Measurements from ENCODE around the gene TAMALIN. TPM values are rescaled to one million over a fixed set of nuclear protein-coding genes. Genes with fewer than 3 reads are reported as not detected.

TAMALIN gene
- total and polyA plus RNA-seq, 2 experiments from 2014 or later, result 0.34 to 3.0 TPM

GRCh38 chr12:51960890-51961289 is 45.9 kb upstream of the TAMALIN start:
- DNase-seq (ENCODE audit: low spot score), result no peak
- peaks cover 31% of the 10 kb centered on the region for H3K79me2 ChIP-seq (replicated peaks; ENCODE audit: insufficient read depth)
- H3K9me3 Mint-ChIP-seq, result no peaks in the 10 kb centered on the region

More at GRCh38 chr12:51960890-51961289, 45.9 kb upstream of the TAMALIN start:
- Mint-ChIP-seq H3K27me3 (ENCODE audit: insufficient read depth, low read depth, poor library complexity) (no peaks in the 10 kb centered on the region), H3K27ac (no peak overlapping the region), H3K36me3 (ENCODE audit: low read depth) (peaks cover 13% of the 10 kb centered on the region), H3K4me1 (peaks cover 6% of the 10 kb centered on the region), H3K4me3 (no peak overlapping the region)
- no peak overlapping the region for H3K4me3 ChIP-seq
- no peaks in the 10 kb centered on the region for H3K27me3 ChIP-seq (ENCODE audit: insufficient read depth)
- H3F3A ChIP-seq (replicated peaks; ENCODE audit: low read depth), result no peaks in the 10 kb centered on the region
- H3K4me2 ChIP-seq, result no peak overlapping the region
- ATAC-seq, result no peak
- H3K27ac ChIP-seq (ENCODE audit: low read depth), result no peak overlapping the region
- H4K20me1 ChIP-seq (replicated peaks; ENCODE audit: insufficient read depth), result peaks cover 19% of the 10 kb centered on the region
- H3K4me1 ChIP-seq (ENCODE audit: insufficient read depth), result no peaks in the 10 kb centered on the region; the same call in 1 of the 2 replicates
- H3K9me2 ChIP-seq (ENCODE audit: insufficient read depth), result no peaks in the 10 kb centered on the region
- TF ChIP-seq CTCF (conservative IDR thresholded peaks at IDR 0.05; ENCODE audit: low read depth in 2 of 2) (no peak), ZNF331 (CRISPR knock-in tag; IDR thresholded peaks at IDR 0.05; ENCODE audit: low read depth) (no peak), CREB1 (CRISPR knock-in tag; IDR thresholded peaks at IDR 0.05; ENCODE audit: low read depth) (no peak), ETS1 (IDR thresholded peaks at IDR 0.05) (no peak), NANOG (IDR thresholded peaks at IDR 0.05; ENCODE audit: borderline replicate concordance) (no peak), EZH2phosphoT487 (IDR thresholded peaks at IDR 0.05; ENCODE audit: unreplicated experiment) (no peak), JUNB (IDR thresholded peaks at IDR 0.05; ENCODE audit: unreplicated experiment) (no peak), REST (IDR thresholded peaks at IDR 0.05; ENCODE audit: unreplicated experiment) (no peak), ZNF114 (CRISPR knock-in tag; IDR thresholded peaks at IDR 0.05) (no peak), POLR2AphosphoS5 (IDR thresholded peaks at IDR 0.05; ENCODE audit: low read depth) (no peak), ZNF462 (CRISPR knock-in tag; IDR thresholded peaks at IDR 0.05) (no peak), STAT1 (IDR thresholded peaks at IDR 0.05; ENCODE audit: unreplicated experiment) (no peak), EZH2 (IDR thresholded peaks at IDR 0.05; ENCODE audit: low read depth, unreplicated experiment) (no peak)
- H2AFZ ChIP-seq, result no peak overlapping the region
- no peaks in the 10 kb centered on the region for H3K36me3 ChIP-seq (ENCODE audit: insufficient read depth)
